GM12891 (cell line): ENCODE measurements around the gene ALS2CL.

ENCODE experiments used
- SPI1 ChIP-seq: IDR thresholded peaks from 2 replicates; pipeline ENCODE4 v1.6.1; 2011; ENCODE audit warnings: low read depth, low read length, control low read depth
- TAF1 ChIP-seq: IDR thresholded peaks from 2 replicates; pipeline ENCODE4 v1.6.1; 2011; ENCODE audit warnings: low read depth, low read length, control low read depth

DNA sequence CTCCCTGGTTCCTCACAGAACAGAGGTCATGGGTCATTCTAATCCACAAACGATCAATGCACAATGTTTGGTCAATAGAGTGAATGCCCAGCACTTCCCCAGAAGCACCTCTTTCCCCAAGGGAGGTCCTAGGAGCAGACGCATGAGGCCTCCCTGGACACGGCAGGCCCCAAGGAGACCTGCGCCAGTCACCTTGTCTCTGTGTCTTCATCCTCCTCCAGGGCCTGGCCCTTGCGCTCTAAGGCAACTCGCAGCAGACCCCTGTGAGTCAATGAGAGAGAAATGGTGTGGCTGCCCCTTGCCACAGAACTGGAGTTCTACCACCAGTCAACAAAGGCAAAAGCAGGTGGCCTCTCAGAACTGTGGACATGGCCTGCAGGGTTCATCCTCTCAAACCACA, 18.1 kb downstream of the ALS2CL start:
- TF ChIP-seq TAF1: no peak
- TF ChIP-seq SPI1: no peak
